ENCODE data around the gene INTS6. TPM values are rescaled to one million over a fixed set of nuclear protein-coding genes. Genes with fewer than 3 reads are reported as not detected.

The INTS6 gene
- total RNA-seq, 1 experiment from 2014 or later, result 27.2 TPM

- POLR2A ChIA-PET, result interaction anchor here (0.6 kb wide), 1 partner anchor 10 kb away, joined by 3 read pairs; no protein-coding TSS in a partner anchor
- Mint-ChIP-seq H3K36me3 (no peaks in the 10 kb centered on the region), H3K27me3 (ENCODE audit: low read depth) (no peaks in the 10 kb centered on the region), H3K27ac (no peak overlapping the region), H3K4me1 (peaks cover 35% of the 10 kb centered on the region), H3K9me3 (no peaks in the 10 kb centered on the region), H3K4me3 (no peak overlapping the region)
- CTCF ChIA-PET, result interaction anchor here (0.7 to 1.6 kb wide), 2 partner anchors 44 to 116 kb away, joined by 3 read pairs; no protein-coding TSS in a partner anchor
- TF ChIP-seq, protein P1, sequence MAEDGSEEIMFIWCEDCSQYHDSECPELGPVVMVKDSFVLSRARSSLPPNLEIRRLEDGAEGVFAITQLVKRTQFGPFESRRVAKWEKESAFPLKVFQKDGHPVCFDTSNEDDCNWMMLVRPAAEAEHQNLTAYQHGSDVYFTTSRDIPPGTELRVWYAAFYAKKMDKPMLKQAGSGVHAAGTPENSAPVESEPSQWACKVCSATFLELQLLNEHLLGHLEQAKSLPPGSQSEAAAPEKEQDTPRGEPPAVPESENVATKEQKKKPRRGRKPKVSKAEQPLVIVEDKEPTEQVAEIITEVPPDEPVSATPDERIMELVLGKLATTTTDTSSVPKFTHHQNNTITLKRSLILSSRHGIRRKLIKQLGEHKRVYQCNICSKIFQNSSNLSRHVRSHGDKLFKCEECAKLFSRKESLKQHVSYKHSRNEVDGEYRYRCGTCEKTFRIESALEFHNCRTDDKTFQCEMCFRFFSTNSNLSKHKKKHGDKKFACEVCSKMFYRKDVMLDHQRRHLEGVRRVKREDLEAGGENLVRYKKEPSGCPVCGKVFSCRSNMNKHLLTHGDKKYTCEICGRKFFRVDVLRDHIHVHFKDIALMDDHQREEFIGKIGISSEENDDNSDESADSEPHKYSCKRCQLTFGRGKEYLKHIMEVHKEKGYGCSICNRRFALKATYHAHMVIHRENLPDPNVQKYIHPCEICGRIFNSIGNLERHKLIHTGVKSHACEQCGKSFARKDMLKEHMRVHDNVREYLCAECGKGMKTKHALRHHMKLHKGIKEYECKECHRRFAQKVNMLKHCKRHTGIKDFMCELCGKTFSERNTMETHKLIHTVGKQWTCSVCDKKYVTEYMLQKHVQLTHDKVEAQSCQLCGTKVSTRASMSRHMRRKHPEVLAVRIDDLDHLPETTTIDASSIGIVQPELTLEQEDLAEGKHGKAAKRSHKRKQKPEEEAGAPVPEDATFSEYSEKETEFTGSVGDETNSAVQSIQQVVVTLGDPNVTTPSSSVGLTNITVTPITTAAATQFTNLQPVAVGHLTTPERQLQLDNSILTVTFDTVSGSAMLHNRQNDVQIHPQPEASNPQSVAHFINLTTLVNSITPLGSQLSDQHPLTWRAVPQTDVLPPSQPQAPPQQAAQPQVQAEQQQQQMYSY (CRISPR knock-in tag; IDR thresholded peaks at IDR 0.05), result no peak
- TF ChIP-seq, protein P2, sequence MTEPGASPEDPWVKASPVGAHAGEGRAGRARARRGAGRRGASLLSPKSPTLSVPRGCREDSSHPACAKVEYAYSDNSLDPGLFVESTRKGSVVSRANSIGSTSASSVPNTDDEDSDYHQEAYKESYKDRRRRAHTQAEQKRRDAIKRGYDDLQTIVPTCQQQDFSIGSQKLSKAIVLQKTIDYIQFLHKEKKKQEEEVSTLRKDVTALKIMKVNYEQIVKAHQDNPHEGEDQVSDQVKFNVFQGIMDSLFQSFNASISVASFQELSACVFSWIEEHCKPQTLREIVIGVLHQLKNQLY (CRISPR knock-in tag; IDR thresholded peaks at IDR 0.05), result no peak
- TF ChIP-seq CBFB (CRISPR knock-in tag; IDR thresholded peaks at IDR 0.05; ENCODE audit: low read depth), result no peak
- no peak for TF ChIP-seq NR3C1 (CRISPR knock-in tag; conservative IDR thresholded peaks at IDR 0.05; ENCODE audit: low read depth)
- TF ChIP-seq, protein P3, sequence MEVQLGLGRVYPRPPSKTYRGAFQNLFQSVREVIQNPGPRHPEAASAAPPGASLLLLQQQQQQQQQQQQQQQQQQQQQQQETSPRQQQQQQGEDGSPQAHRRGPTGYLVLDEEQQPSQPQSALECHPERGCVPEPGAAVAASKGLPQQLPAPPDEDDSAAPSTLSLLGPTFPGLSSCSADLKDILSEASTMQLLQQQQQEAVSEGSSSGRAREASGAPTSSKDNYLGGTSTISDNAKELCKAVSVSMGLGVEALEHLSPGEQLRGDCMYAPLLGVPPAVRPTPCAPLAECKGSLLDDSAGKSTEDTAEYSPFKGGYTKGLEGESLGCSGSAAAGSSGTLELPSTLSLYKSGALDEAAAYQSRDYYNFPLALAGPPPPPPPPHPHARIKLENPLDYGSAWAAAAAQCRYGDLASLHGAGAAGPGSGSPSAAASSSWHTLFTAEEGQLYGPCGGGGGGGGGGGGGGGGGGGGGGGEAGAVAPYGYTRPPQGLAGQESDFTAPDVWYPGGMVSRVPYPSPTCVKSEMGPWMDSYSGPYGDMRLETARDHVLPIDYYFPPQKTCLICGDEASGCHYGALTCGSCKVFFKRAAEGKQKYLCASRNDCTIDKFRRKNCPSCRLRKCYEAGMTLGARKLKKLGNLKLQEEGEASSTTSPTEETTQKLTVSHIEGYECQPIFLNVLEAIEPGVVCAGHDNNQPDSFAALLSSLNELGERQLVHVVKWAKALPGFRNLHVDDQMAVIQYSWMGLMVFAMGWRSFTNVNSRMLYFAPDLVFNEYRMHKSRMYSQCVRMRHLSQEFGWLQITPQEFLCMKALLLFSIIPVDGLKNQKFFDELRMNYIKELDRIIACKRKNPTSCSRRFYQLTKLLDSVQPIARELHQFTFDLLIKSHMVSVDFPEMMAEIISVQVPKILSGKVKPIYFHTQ (CRISPR knock-in tag; IDR thresholded peaks at IDR 0.05), result no peak
- no peak for TF ChIP-seq HMGA2 (CRISPR knock-in tag; IDR thresholded peaks at IDR 0.05)
- TF ChIP-seq GABPB1 (CRISPR knock-in tag; IDR thresholded peaks at IDR 0.05), result no peak
- no peak for TF ChIP-seq E2F4 (CRISPR knock-in tag; IDR thresholded peaks at IDR 0.05; ENCODE audit: borderline replicate concordance, low read depth)
- TF ChIP-seq TEAD4 (CRISPR knock-in tag; IDR thresholded peaks at IDR 0.05), result no peak
- TF ChIP-seq ZNF423 (CRISPR knock-in tag; IDR thresholded peaks at IDR 0.05), result no peak
- TF ChIP-seq PREB (CRISPR knock-in tag; IDR thresholded peaks at IDR 0.05; ENCODE audit: borderline replicate concordance), result no peak
- TF ChIP-seq FOXK1 (CRISPR knock-in tag; IDR thresholded peaks at IDR 0.05), result no peak
- TF ChIP-seq, protein P4, sequence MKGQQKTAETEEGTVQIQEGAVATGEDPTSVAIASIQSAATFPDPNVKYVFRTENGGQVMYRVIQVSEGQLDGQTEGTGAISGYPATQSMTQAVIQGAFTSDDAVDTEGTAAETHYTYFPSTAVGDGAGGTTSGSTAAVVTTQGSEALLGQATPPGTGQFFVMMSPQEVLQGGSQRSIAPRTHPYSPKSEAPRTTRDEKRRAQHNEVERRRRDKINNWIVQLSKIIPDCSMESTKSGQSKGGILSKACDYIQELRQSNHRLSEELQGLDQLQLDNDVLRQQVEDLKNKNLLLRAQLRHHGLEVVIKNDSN (CRISPR knock-in tag; IDR thresholded peaks at IDR 0.05), result no peak
- TF ChIP-seq ZNF138 (CRISPR knock-in tag; conservative IDR thresholded peaks at IDR 0.05), result no peak
- DNase-seq (ENCODE audit: low spot score) (no peak), ATAC-seq (no peak)
Observed at GRCh38 chr13:51341232-51341631, 111.6 kb downstream of the INTS6 start.
